SU-DHL-6 (cell line): ENCODE measurements around the gene ABR.

Experiments used
- H2AFZ ChIP-seq: fragments of 200-600 bp; sonication (generic); 2 replicates; pipeline ENCODE4 v1.6.1; 2014; ENCODE audit warnings: low read depth, mild to moderate bottlenecking, moderate library complexity, mixed read lengths, antibody characterized with exemption, low read length; ENCODE audit not compliant: severe bottlenecking
- H3F3A ChIP-seq: fragments of 200-600 bp; shearing (Covaris generic); 2 replicates; pipeline ENCODE4 v1.6.0; 2016; ENCODE audit warnings: antibody characterized with exemption, mild to moderate bottlenecking; ENCODE audit not compliant: insufficient read depth
- H3K27ac ChIP-seq: fragments of 200-600 bp; sonication (generic); 2 replicates; pipeline ENCODE4 v1.5.1; 2016; ENCODE audit warnings: low read depth, mild to moderate bottlenecking, low read length, moderate library complexity, mixed read lengths
- H3K27me3 ChIP-seq: fragments of 200-600 bp; sonication (generic), shearing (Covaris generic); 2 replicates; pipeline ENCODE4 v1.6.0; 2014; ENCODE audit warnings: mild to moderate bottlenecking, low read length
- H3K36me3 ChIP-seq: fragments of 200-600 bp; sonication (generic); 2 replicates; pipeline ENCODE4 v1.6.1; 2014; ENCODE audit warnings: mild to moderate bottlenecking, low read length, mixed read lengths
- H3K4me2 ChIP-seq: fragments of 300-600, 200-600 bp; shearing (Covaris generic), sonication (generic); 2 replicates; pipeline ENCODE4 v1.6.0; 2014; ENCODE audit warnings: low read length, low read depth, mild to moderate bottlenecking; ENCODE audit not compliant: poor library complexity, severe bottlenecking
- H3K4me3 ChIP-seq: fragments of 200-600 bp; sonication (generic); 2 replicates; pipeline ENCODE4 v1.5.1; 2014; ENCODE audit warnings: antibody characterized with exemption, low read length, mild to moderate bottlenecking, mixed read lengths; ENCODE audit not compliant: insufficient read depth, poor library complexity, severe bottlenecking
- H3K79me2 ChIP-seq: fragments of 200-600 bp; sonication (generic); 2 replicates; pipeline ENCODE4 v1.6.1; 2014; ENCODE audit warnings: mild to moderate bottlenecking, low read length, moderate library complexity; ENCODE audit not compliant: insufficient read depth
- H3K9ac ChIP-seq: fragments of 200-600 bp; sonication (generic); 2 replicates; pipeline ENCODE4 v1.7.0; 2014; ENCODE audit warnings: mild to moderate bottlenecking, low read length
- H3K9me2 ChIP-seq: fragments of 200-600 bp; sonication (generic); replicated peaks from 2 replicates; pipeline ENCODE4 v1.6.1; 2014; ENCODE audit warnings: low read length; ENCODE audit not compliant: insufficient read depth
- H3K9me3 ChIP-seq: fragments of 200-600 bp; sonication (generic); 2 replicates; pipeline ENCODE4 v1.6.1; 2014; ENCODE audit warnings: low read length, mixed read lengths; ENCODE audit not compliant: insufficient read depth
- H4K20me1 ChIP-seq: fragments of 200-600 bp; sonication (generic); 2 replicates; pipeline ENCODE4 v1.6.1; 2014; ENCODE audit warnings: low read depth, mild to moderate bottlenecking, antibody characterized with exemption, low read length, moderate library complexity, mixed read lengths
- EZH2phosphoT487 ChIP-seq: fragments of 200-600 bp; sonication (generic), shearing (Covaris generic); conservative IDR thresholded peaks from 2 replicates; pipeline ENCODE4 v1.6.1; 2018; ENCODE audit warnings: mild to moderate bottlenecking, antibody characterized with exemption, low read length, moderate library complexity, mixed read lengths
- TF ChIP-seq, protein P1 (sequence below): fragments of 200-600 bp; sonication (generic); IDR thresholded peaks from one replicate; pipeline ENCODE4 v1.5.1; 2017; ENCODE audit warnings: antibody characterized with exemption, mild to moderate bottlenecking, low read length, moderate library complexity; ENCODE audit not compliant: insufficient read depth, poor library complexity, severe bottlenecking

ABR gene

DNA sequence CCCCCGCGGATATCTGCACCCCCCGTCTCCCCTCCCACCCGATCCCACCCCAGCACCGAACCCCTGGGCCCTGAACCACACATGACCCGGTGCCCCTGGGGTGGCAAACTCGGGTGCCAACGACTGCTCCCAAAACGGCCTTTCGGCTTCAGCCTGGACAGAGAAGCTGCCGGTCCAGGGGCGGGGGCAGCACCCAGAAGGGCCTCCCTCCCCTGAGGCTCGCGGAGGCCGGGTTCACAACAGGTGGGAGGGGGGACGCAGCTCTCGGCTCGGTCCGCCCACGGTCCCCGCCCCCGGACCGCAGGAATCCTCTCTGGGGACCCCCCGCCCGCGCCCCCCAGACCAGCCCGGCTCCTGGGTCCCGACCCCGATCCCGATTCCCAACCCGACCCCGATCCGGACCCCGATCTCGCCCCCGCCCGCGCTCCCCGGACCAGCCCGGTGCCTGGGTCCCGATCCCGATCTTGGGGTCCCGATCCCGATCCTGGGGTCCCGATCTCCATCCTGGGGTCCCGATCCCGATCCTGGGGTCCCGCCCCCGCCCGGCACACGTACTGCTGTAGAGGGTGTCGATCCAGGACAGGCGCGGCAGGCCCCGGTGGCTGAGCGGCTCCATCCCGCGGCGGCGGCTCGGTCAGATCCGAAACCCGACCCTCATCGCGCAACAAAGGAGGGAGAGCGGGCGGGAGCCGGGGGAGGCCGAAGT, 516 bp downstream of the ABR start:
- H3K9ac ChIP-seq: peak overlapping the region; percentile 62
- TF ChIP-seq EZH2phosphoT487: no peak
- TF ChIP-seq, protein P1, sequence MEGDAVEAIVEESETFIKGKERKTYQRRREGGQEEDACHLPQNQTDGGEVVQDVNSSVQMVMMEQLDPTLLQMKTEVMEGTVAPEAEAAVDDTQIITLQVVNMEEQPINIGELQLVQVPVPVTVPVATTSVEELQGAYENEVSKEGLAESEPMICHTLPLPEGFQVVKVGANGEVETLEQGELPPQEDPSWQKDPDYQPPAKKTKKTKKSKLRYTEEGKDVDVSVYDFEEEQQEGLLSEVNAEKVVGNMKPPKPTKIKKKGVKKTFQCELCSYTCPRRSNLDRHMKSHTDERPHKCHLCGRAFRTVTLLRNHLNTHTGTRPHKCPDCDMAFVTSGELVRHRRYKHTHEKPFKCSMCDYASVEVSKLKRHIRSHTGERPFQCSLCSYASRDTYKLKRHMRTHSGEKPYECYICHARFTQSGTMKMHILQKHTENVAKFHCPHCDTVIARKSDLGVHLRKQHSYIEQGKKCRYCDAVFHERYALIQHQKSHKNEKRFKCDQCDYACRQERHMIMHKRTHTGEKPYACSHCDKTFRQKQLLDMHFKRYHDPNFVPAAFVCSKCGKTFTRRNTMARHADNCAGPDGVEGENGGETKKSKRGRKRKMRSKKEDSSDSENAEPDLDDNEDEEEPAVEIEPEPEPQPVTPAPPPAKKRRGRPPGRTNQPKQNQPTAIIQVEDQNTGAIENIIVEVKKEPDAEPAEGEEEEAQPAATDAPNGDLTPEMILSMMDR: no peak
- no peaks in the 10 kb centered on the region; the same call in 1 of the 2 replicates for H4K20me1 ChIP-seq
- H3K79me2 ChIP-seq: peaks cover 41% of the 10 kb centered on the region
- H3K27me3 ChIP-seq: no peaks in the 10 kb centered on the region
- peak overlapping the region; percentile 62 for H3K4me3 ChIP-seq
- H2AFZ ChIP-seq: no peak overlapping the region
- no peaks in the 10 kb centered on the region for H3K36me3 ChIP-seq
- peak overlapping the region; percentile 71 for H3K4me2 ChIP-seq
- no peak overlapping the region for H3K27ac ChIP-seq
- H3K9me3 ChIP-seq: no peaks in the 10 kb centered on the region
- H3K9me2 ChIP-seq: no peaks in the 10 kb centered on the region
- H3F3A ChIP-seq: peaks cover 19% of the 10 kb centered on the region

DNA sequence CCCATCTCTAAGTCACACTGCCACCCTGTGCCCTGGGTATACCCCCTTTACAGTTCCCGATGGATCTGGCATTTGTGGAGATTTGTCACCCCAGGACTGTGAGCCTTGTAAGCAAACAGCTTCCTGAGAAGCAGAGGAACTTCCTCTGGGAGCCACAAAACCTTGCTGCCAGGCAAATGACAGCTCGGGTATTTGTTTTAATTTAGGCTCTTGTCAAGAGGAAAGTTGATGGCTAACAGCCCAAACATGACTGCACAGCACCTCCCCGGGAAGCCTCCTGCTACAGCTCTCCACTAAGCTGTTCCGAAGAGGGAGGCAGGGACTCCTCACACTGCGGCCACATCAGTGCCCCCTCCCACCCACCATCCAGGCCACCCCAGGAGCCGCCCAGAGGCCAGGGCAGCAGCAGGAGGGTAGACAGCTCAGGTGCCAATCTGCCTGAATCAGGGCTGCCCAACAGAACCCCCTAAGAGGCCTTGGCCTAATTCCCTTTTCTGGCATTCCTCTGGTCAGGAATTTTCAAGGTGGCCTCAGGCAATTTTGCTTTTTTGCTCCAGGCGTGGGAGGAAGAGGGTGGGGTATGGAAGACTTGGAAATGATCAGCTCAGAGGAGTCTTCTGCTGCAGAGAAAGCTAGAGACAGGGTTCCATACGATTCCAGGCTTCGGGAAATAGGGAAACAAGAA, 2.6 kb downstream of the ABR start:
- no peak for TF ChIP-seq EZH2phosphoT487
- TF ChIP-seq, protein P1: no peak
- no peaks in the 10 kb centered on the region for H3K9me3 ChIP-seq
- H3K27ac ChIP-seq: no peak overlapping the region
- H3K4me3 ChIP-seq: no peak overlapping the region
- H3K36me3 ChIP-seq: no peaks in the 10 kb centered on the region
- peaks cover 57% of the 10 kb centered on the region for H3K79me2 ChIP-seq
- no peaks in the 10 kb centered on the region; the same call in 1 of the 2 replicates for H4K20me1 ChIP-seq
- H3K27me3 ChIP-seq: no peaks in the 10 kb centered on the region
- no peaks in the 10 kb centered on the region for H3K9me2 ChIP-seq
- H3K4me2 ChIP-seq: no peak overlapping the region
- no peak overlapping the region for H3K9ac ChIP-seq
- H2AFZ ChIP-seq: no peak overlapping the region
- peaks cover 8% of the 10 kb centered on the region for H3F3A ChIP-seq

DNA sequence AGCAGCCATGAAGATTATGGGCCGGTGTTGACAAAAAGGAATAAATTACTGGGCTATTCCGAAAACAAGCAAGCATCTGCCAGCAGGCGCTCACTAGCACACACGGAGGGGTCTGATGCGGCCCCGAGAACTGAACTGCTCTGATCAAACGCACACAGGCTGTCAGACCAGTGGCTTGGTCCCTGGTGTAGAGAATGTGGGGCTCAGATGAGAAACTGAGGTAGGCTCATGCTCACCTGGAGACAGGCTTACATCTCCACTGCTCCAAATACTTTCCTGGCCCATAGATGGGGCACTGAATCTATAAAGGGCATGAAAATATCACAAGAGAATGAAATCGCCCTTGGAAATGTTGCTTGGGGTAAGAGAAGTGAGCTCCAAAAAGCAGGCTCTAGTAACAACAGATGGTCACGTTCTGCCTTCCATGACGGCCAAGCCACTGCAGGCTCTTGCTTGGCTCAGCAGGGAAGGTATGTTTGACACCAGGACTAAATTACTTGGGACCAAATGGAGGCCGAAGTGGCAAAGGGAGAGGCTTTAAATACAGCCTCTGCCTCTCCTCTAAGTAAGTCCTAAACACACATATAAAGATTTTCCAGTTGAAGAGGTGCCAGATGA, 5.4 kb downstream of the ABR start:
- Histone ChIP-seq H3K9me2 (no peaks in the 10 kb centered on the region), H3K4me2 (no peak overlapping the region), H2AFZ (no peak overlapping the region), H3K4me3 (no peak overlapping the region), H3K27ac (no peak overlapping the region), H3K36me3 (no peaks in the 10 kb centered on the region), H4K20me1 (peaks cover 4% of the 10 kb centered on the region; the same call in 1 of the 2 replicates), H3F3A (no peaks in the 10 kb centered on the region), H3K9me3 (no peaks in the 10 kb centered on the region), H3K79me2 (peaks cover 83% of the 10 kb centered on the region), H3K9ac (no peak overlapping the region), H3K27me3 (no peaks in the 10 kb centered on the region)
- TF ChIP-seq, protein P1: no peak
- TF ChIP-seq EZH2phosphoT487: no peak
